HG02852 (cell line): ENCODE results near the gene TANK.

Experiments
- ATAC-seq: cut with Tn5 transposase; IDR thresholded peaks from one replicate; pipeline ENCODE4 v1.9.1; 2021; ENCODE audit warnings: mild to moderate bottlenecking, moderate library complexity; ENCODE audit not compliant: unreplicated experiment

Gene TANK

GRCh38 chr2:161133366-161133765 is 26.9 kb upstream of the TANK start:
- ATAC-seq = no peak

- ATAC-seq = no peak
Measured at GRCh38 chr2:161134547-161135518, 25.4 kb upstream of the TANK start.

GRCh38 chr2:161135951-161136593 is 24.2 kb upstream of the TANK start:
- ATAC-seq = no peak

GRCh38 chr2:161136696-161137324 is 23.4 kb upstream of the TANK start:
- peak; percentile 80 for ATAC-seq

GRCh38 chr2:161138429-161138828 is 21.8 kb upstream of the TANK start:
- ATAC-seq = no peak

- ATAC-seq = peak; percentile 40
Measured at GRCh38 chr2:161139098-161139987, 20.9 kb upstream of the TANK start.

- ATAC-seq = peak; percentile 39
Measured at GRCh38 chr2:161141033-161141432, 19.2 kb upstream of the TANK start.

GRCh38 chr2:161146209-161146775 is 13.9 kb upstream of the TANK start:
- ATAC-seq = no peak

GRCh38 chr2:161146996-161147395 is 13.2 kb upstream of the TANK start:
- no peak for ATAC-seq

- peak; percentile 64 for ATAC-seq
Measured at GRCh38 chr2:161147856-161148255, 12.4 kb upstream of the TANK start.

- no peak for ATAC-seq
Measured at GRCh38 chr2:161150704-161151103, 9.5 kb upstream of the TANK start.

- ATAC-seq = no peak
Measured at GRCh38 chr2:161152302-161152701, 7.9 kb upstream of the TANK start.

- no peak for ATAC-seq
Measured at GRCh38 chr2:161158882-161159281, 1.3 kb upstream of the TANK start.

GRCh38 chr2:161159456-161160225 is 587 bp upstream of the TANK start:
- peak; percentile 0 for ATAC-seq

- peak; percentile 36 for ATAC-seq
Measured at GRCh38 chr2:161161074-161161706, 962 bp downstream of the TANK start.

- no peak for ATAC-seq
Measured at GRCh38 chr2:161163440-161163839, 3.2 kb downstream of the TANK start.

- no peak for ATAC-seq
Measured at GRCh38 chr2:161164161-161164560, 3.9 kb downstream of the TANK start.

GRCh38 chr2:161165266-161165665 is 5.0 kb downstream of the TANK start:
- ATAC-seq = no peak

GRCh38 chr2:161165811-161166210 is 5.6 kb downstream of the TANK start:
- ATAC-seq = peak; percentile 20
